LNCAP (cell line): ENCODE measurements around the gene FAM133A.

Experiments
- TF ChIP-seq, protein P1 (sequence below): fragments of 450-650 bp; IDR thresholded peaks from 2 replicates; pipeline ENCODE4 v1.5.1; 2017; ENCODE audit warnings: mild to moderate bottlenecking

Gene FAM133A

DNA sequence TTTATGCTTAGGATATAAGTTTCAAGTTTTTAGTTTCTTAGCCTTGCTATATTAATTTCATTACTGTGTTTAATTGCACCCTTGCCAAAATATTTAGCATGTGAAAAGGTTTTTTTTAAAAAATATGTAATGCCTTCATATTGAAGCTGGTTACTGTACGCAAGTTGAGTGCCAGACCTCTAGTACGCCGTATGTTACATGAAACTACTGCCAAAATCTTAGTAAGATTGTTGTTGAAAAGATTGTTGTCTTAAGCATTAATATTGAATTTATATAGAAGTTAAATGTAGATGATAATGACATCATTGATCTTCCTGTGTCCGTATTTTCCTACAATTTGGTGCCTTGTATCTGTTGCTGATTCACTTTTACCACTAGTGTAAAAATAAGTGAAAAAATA is 37.1 kb downstream of the FAM133A start:
- TF ChIP-seq, protein P1, sequence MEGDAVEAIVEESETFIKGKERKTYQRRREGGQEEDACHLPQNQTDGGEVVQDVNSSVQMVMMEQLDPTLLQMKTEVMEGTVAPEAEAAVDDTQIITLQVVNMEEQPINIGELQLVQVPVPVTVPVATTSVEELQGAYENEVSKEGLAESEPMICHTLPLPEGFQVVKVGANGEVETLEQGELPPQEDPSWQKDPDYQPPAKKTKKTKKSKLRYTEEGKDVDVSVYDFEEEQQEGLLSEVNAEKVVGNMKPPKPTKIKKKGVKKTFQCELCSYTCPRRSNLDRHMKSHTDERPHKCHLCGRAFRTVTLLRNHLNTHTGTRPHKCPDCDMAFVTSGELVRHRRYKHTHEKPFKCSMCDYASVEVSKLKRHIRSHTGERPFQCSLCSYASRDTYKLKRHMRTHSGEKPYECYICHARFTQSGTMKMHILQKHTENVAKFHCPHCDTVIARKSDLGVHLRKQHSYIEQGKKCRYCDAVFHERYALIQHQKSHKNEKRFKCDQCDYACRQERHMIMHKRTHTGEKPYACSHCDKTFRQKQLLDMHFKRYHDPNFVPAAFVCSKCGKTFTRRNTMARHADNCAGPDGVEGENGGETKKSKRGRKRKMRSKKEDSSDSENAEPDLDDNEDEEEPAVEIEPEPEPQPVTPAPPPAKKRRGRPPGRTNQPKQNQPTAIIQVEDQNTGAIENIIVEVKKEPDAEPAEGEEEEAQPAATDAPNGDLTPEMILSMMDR, result no peak

DNA sequence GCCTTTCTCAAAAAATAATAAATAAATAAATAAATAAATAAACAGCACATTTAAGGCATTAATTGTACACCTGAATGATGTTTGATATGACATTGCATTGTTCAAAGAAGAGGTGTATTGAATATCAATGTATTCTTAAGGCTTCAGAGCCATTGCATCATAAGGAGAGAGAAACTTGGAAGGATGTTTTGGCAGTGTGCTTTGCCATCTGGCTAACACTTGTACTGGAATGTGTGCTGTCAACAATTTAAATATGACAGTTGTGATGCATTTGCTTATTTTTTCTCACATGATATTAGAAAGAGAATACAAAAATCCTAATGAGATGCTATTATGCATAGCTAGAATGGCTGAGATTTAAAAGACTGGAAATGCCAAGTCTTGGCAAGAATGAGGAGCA is 67.8 kb downstream of the FAM133A start:
- TF ChIP-seq, protein P1, result no peak

DNA sequence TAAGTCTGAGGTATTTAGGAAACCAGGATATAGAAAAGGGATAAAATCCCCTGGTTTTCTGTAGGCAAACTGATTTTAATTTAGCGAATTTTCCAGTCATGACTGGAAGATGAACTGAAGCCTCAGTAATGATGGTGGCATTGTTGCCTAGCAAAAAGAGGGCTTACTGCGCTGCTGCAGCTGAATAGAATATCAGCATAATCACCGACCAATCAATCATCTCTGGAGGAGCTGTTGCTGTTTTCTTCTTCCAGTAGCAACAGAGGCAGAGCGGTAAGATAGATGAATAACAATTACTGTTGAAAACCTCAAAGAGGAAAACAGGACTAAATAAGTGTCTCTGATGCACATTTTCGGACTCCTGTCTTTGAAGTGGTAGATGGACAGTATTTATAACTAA is 86.2 kb downstream of the FAM133A start:
- TF ChIP-seq, protein P1, result no peak
